Tongue (tissue), 2 donors: ENCODE measurements around the gene ADGRA1. TPM values are rescaled to one million over a fixed set of nuclear protein-coding genes. Genes with fewer than 3 reads are reported as not detected.
"Not testable (repeated sequence)": the region's sequence is repeated elsewhere in the genome, so short reads cannot be mapped to it uniquely, and the experiment has no call there.

Experiments
- DNase-seq: peaks from one replicate; pipeline ENCODE4 v3.0.0-alpha.2; 2015
- total RNA-seq: library from RNA; depleted of rRNA; stranded (reverse); fragments of >200 nt; gene quantifications from one replicate; pipeline ENCODE4 v1.2.3, GENCODE V29; 2014

ADGRA1 gene
- total RNA-seq, 1 donor from 2014 or later: 3.3 TPM

DNA sequence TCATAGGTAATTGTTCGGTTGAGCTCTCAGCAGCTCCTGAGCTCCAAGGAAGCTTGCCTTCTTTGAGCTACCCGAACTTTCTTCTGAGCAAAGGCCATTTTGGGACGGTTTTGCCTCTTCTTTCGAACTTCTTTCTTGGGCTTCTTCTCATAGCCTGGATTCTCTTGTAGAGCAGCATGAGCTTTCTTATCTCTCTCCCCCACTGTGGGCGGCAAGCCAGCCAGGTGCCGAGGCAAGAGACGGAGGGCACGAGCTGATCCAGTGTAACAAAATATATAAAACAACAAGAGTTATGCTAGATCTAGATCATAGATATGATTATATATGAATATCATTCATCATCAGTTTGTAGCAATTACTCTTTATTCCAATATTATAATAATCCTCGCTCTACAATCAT, 55.8 kb downstream of the ADGRA1 start:
- no peak for DNase-seq

DNA sequence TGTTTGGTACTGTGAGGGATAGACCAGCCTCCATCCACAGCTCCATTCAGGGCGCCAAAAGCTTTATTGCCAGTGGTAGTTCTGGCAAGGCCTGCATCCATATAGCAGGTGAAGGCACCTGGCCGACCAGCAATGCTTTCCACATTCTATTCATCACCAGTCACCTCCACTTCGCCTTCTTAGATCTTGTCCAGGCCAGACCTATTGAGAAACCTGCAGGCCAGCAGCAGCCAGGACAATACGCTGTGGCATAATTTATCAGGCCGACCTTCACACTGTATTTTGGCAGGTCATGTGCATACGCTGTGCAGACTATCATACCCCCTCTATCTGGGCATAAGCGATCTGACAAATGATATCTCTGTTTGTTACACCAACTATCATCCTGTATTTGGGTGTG, 57.0 kb downstream of the ADGRA1 start:
- no peak for DNase-seq

DNA sequence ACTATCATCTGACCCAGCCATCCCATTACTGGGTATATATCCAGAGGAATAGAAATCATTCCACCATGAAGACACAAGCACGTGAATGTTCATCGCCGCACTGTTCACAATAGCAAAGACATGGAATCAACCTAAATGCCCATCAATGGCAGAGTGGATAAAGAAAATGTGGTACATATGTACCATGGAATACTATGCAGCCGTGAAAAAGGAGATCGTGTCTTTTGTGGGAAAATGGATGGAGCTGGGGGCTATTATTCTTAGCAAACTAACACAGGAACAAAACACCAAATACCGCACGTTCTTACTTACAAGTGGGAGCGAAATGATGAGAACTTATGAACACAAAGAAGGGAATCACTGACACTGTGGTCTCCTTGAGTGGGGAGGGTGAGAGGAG, 62.5 kb downstream of the ADGRA1 start:
- no peak for DNase-seq

DNA sequence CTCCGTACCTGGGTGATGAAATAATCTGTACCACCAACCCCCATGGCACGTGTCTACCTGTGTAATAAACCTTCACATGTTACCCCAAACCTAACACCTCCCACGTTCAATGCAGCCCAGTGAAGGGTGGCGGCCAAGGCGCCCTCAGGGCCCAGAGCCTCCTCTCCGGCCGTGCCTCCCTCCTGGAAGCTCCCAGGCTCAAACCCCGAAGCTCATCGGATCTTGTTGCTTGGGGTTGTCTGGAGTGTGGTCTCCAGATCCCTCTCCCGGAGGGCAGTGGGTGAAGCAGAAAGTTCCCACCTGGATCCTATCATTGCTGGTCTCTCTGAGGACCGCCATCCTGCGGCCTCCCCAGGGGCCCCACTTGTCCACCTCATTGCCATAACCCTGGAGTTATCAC, 62.9 kb downstream of the ADGRA1 start:
- no peak for DNase-seq

DNA sequence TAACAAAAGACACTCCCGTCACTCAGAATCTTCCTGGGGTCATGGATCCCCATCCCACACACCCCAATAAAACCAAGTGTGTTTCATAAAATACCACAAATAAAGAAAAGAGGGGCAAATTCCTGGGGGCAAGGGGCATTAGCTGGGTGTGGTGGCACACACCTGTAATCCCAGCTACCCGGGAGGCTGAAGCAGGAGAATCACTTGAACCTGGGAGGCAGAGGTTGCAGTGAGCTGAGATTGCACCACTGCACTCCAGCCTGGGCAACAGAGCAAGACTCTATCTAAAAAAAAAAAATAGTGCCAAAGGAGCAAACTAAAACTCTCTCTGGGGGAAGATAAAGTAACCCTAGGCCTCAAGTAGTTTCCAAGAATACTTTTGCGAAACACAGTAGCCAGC, 63.3 kb downstream of the ADGRA1 start:
- not testable (repeated sequence) for DNase-seq

DNA sequence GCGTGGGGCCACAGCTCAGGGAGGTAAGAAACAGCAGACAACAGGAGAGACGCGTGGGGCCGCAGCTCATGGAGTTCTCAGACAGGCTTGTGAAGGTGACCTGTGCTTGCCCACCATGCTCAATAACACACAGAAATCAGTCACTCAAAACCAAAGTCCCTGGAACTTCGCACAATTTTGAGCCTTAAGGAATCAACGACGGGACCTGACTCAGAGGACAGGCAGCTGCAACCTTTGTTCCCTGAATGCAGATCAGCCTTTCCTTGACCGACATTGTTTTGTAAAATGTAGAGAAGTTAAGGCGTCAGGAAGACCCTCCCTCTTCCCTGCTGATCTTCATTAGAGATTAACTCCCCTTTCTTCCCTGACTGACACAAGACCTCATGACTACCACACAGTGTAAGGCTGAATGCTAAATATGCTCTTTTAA, 63.8 kb downstream of the ADGRA1 start:
- DNase-seq: no peak

DNA sequence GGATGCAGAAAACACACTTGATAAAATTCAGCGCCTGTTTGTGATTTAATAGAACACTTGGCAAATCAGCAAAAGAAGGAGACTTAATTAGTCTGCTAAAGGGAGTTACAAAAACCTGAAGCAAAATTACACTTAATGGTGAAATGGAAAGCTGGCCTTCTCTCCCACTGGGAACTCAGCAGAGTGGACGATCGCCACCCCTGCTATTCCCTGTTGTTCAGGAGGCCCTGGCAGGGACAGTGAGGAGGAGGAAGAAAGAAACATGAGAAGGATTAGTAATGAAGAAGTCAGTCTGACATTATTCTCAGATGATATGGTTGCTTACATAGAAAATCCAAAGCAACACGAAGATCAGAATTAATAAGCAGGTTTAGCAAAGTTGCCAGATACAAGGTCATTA, 66.7 kb downstream of the ADGRA1 start:
- DNase-seq: no peak

DNA sequence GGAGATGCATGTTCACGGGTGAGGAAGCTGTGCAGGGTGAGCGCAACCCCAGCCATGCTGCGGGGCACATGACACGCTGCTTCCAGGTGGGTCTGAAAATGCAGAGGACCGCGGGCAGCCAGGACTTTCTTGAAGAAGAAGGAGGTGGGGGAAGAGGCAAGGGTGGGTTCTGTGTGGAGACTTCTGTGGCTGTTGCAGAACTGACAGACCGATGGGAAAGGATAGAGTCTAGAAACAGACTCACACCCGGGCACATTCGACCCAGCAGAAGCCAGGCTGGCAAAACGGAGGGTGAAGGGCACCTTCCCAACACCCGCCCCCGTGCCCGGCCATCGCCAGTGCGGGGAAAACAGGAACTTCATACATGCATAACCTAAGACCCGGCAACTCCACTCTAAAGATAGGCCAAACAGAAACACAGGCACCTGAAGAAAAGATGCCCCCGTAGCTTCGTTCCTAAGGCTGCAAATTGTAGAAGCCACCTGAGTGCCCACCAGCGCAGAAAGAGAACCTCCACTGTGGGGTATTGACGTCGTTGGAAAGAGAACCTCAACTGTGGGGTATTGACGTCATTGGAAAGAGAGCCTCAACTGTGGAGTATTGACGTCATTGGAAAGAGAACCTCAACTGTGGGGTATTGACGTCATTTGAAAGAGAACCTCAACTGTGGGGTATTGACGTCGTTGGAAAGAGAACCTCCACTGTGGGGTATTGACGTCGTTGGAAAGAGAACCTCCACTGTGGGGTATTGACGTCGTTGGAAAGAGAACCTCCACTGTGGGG, 67.5 kb downstream of the ADGRA1 start:
- DNase-seq: no peak

DNA sequence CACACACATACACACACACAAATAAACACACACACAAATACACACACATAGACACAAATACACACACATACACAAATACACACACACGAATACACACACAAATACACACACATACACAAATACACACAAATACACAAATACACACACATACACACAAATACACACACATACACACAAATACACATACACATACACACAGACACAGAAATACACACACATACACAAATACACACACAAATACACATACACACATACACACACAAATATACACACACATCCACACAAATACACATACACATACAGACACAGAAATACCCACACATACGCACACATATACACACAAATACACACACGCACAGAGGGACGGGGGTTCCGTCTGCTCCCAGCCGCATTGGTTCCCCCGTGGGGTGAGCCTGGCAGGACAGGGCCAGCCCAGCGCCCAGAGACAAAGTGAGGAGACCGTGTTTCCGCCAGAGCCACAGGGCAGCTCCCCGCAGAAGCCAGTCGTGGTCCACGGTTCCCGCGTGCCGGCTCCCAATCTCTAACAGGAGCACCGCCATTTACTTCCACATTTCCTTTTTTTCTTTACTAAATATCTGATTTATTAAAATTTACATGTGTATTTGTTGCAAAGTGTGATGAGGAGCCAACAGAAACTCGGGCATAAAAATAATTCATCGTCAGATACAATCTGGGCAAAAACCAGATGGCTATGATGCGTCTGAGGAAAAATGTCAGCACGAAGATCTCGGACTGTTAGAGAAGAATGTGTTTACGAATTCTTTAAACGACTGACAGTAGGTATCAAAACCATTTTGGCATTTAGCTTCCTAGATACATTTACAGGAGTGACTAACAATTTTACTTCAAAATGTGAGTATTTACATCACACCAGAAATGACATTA, 69.2 kb downstream of the ADGRA1 start:
- DNase-seq: no peak

DNA sequence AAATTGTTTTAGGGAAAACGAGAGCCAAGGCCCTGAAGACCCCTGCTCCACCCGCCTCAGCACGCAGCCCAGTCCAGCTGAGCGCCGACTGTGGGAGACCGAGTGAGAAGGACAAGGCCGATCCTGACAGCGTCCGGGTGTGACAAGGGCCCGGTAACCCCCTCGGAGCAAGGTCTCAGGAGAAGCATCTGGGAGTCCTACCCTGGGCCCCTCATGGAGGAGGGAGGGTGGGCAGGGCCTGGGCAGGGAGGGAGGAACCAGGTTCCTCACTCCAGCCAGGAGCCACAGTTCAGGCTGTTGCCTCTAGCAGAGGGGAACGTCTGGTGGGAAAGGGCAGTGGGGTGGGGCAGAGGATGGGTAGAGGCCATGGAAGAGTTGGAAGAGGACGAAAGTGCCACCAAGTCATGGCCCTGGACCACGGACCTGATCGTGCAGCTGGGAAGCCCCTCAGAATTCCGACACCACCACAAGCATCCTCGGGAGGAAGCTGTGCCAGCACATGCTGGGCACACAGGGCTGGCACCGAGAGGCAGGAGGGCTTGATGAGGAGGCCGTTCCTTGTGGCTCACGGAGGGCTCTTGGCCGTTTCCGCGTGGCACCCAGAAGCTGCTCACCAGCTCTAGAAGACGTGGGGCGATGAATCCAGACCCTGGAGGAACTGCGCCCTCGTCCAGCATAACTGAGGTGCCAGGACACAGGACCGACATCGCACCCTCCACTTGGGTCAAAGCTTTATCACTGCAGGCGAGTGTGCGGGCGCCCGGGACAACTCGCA, 70.1 kb downstream of the ADGRA1 start:
- no peak for DNase-seq

DNA sequence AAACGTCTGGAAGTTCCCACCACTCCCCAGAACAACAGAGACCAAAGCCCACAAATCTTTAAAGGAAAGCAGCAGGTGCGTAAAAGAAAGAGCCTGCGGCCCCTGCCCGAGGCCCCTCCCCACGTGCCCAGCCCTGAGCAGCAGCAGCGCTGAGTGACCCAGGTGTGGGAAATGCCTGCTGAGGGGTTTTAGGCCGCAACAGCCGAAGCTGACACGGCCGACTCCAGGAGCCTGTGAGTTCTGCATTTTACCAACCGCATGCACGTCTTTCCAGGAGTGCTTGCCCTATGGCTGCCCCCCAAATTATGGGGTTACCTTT, 70.7 kb downstream of the ADGRA1 start:
- no peak for DNase-seq

DNA sequence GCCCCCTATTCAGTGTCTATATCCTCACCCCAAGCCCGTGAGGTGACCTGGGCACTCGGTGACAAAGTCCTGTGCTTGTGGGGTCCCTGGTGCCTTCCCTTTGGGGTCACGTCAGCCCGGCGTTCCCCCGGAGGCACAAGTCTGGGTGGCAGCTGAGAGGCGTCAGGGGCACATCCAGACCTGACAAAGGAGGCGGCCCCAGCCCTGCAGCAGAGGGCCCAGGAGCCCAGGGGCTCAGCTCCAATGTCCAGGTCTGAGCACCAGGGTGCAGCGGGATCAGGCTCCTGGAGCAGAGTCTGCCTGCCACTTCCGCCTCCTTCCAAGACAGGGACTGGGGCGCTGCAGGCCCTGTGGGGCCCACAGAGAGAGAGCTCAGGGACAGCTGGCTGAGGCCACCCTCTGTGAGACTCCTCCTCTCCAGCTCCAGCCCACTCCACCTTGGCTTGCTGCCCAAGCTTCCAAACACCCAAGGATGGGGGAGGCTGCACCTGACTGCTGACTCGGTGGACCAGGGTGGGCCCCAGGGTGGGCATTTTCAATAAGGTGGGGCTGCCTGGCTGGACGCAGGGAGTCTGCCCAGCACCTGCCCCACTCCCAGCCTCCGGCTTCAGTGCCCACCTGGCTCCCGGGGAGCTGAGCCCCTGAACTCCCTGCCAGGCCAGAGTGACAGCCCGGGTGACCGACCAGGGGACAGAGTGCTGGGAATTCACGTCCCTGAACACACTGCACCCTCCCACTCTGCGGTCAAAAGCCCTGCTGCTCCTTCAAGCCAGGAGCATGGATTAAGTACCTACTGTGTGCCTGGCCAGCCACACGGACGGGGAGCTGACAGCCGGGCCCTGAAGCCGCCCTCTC, 71.3 kb downstream of the ADGRA1 start:
- peak; percentile 78 for DNase-seq

DNA sequence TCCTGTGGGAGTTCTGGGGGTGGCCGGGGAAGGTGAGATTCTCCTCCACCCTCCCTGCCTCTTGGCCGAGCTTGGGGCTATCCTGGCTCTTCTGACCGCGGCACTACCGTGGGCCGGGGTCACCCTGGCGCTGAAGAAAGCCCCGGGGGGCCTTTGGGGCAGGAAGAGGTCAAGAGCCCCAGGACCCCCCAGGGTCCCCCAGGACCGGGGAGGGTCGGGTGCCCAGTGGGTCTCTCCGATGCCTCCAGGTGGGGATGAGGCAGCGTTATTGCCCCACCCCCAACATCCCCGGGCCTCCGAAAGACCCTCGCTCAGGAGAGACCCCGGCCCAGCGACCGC, 71.9 kb downstream of the ADGRA1 start:
- no peak for DNase-seq

DNA sequence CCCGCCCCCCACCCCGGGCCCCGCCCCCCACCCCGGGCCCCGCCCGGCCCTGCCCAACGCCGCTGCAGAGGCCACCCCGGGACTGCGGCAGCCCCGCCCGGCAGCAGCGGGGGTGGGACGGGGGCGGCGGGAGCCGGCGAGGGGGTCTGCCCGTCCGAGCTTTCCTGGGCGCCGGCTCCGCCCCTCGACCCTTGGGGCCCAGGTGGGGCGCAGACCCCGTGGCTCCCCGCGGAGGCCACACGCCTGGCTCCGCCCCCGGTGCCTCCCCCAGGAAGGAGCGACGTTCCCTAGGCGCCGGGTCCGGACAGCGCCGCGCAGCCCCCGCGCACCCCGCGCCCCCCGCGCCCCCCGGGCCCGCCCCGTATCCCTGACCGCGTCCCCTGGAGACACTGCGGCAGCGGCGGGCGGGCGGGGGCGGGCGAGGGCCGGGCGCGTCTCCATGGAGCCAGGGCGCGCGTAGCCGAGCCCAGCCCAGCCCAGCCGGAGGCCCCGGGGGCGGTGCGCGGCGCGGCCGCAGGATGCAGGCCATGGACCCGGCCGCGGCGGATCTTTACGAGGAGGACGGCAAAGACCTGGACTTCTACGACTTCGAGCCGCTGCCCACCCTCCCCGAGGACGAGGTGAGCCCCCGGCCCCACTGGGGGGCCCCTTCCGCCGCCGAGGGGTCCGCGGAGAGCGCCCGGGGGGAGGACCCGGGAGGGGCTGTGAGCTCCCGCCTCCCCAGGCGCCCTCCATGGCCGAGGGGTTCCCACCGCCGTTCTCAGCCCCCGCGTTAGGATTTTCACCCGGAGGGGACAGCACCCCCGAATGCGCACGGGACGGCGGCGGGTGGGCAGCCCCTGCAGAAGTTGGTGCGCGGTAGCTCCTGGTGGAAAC, 72.5 kb downstream of the ADGRA1 start, which contains the start of gene KNDC1:
TSS of gene KNDC1 (plus strand) at position 270 of the 876 bp plus-strand sequence. CDS start at position 519, 249 bp downstream.
- DNase-seq: peak; percentile 58

DNA sequence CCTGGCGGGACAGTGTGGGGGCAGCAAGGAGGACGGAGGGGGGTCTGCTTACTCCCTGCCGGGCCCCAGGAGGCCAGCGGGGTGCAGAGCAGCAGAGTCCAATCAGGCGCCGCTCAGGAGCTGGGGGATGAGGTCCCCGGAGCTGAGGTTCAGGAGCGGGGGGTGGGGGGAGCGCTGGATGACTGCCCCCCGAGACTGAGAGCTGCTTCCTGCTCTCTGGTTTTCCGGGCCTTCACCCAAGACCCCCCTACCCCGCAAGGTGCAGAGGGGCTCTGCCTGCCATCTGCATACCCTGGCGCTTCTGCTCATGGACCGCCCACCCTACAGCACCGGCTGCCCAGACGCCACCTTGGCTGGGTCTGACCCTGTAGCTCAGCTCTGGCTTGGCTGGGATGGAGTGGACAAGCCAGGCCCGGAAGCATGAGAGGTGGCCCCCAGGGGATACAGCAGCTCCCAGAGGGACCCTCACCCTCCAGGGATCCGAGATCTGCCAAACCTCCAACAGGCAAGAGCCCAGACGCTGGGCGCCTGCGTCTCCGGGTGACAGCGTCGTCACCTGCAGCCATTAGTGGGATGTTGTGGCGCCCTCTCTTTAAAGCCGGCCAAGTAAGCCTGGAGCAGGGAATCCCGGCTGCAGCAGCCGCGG, 73.2 kb downstream of the ADGRA1 start:
- DNase-seq: no peak

DNA sequence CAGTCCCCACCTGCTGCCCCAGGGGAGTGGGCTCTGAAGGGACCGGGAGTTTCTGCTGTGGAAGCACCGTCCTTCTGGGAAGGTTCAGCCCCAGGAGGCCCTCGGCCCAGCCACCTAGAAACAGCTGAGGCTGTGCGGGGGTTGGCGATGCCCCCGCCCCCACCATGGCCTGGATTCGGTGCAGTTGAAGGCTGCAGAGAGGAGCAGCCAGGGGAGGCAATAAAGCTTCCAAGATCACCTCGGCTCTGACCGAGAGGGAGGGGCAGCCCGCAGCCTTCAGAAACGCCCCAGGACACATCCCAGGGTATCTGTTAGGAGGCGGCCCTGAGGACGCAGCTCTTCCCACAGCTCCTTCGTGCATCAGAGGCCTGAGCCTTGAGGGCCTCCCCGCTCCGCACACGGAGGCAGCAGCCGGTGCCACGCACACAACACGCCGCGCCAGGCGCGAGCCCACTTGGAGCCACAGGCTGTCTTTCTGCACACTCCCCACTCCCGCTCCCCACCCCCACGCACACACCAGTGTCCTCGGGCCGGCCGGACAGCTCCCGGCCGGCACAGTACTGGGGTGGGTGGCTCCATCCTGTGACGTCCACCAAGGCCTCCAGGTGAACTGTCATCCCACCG, 73.9 kb downstream of the ADGRA1 start:
- DNase-seq: no peak

DNA sequence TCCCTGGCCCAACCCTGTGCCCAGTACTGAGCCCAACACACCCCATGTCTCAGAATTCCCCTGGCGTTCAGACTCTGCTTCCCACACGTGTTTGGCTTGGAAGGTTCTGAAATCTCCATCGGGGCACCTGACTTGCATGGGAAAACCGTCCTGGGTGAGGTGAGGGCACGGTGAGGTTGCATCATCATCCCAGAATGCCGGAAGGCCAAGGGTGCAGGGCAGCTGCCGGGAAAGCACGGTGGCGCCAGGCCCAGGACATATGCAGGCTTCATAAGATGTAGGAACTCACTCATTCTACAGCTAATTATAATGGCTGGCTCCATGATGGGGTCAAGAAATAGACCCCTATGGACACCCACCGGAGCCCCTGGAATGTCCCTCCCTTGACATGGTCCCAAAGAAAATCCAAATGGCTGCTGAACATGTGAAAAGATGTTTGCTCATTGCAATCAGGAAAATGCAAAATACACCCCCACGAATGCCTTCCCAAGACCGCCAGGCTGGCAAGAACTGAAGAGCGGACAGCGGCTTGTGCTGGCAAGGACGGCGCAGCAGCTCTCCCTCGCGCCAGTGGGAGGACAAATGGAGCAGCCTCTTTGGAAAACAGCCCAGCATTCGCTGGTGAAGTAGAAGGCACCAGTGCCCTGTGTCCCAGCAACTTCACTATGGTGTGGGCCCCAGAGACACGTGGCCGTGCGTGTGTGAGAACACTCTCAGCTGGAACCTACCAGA, 74.6 kb downstream of the ADGRA1 start:
- no peak for DNase-seq

DNA sequence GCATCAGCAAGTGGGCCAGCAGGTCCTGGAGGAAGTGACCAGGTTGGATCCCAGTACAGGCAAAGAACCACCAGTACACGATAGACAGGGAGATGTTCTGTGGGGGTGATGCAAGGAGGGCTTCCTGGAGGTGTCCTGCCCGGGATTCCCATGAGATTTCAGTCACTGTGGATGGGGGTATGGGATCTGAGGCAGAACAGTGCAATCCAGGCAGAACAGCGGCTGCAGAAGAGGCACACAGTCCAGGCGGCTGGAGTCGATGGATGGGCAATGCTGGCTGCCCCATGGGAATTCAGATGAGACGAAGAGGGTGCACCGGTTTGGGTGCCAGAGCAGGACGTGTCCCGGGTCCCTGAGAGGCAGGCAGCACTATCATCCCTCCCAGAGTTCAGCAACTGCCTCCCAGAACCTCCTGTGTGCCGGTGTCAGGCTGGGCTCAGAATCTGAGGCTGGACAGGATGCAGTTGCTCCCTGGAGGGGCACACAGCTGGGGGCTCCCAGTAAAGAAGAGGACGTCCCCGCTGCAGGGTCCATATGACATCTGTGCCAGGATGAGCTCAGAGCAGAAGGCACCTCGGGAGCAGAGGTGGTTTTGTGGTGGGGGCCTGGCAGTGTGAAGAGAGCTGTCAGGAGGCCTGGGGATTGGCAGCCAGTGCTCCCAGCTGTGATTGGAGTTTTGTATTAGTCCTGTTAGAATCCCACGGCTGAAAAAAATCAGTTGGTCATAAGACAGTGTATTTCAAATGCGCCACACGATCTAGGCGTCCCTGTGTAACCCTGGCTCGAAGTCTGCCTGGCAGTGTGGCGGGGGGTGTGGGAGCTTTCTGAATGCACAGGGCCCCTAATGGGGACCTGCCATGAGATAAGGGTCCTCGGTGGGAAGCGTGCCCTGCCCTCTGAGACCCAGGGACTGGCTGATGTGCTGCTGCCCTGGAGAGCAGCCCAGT, 75.5 kb downstream of the ADGRA1 start:
- no peak for DNase-seq
